DMS153 treated with DMSO at 0.1 percent for 48 hours (cell line): ENCODE data around the gene ERVH48-1.
"Not testable (repeated sequence)": the region's sequence is repeated elsewhere in the genome, so short reads cannot be mapped to it uniquely, and the experiment has no call there.

Source experiments
- DNase-seq: peaks from one replicate; lab custom pipeline; 2025; ENCODE audit not compliant: unreplicated experiment; lab: John Stamatoyannopoulos, UW

Gene ERVH48-1

GRCh38 chr21:42908484-42908883, 16.9 kb downstream of the ERVH48-1 start:
- DNase-seq, result not testable (repeated sequence)

- no peak for DNase-seq
Observed at GRCh38 chr21:42906233-42906632, 19.2 kb downstream of the ERVH48-1 start.

GRCh38 chr21:42905195-42905594, 20.2 kb downstream of the ERVH48-1 start:
- no peak for DNase-seq

GRCh38 chr21:42903817-42904216, 21.6 kb downstream of the ERVH48-1 start:
- DNase-seq, result no peak

- no peak for DNase-seq
Observed at GRCh38 chr21:42900446-42900845, 25.0 kb downstream of the ERVH48-1 start.

- peak; percentile 97 for DNase-seq
Observed at GRCh38 chr21:42892931-42893755, 32.3 kb downstream of the ERVH48-1 start, which contains the start of gene NDUFV3. Gene NDUFV3 (plus strand): TSS chr21:42893309. CDS start chr21:42893334, 25 bp downstream.

GRCh38 chr21:42892582-42892930, 32.9 kb downstream of the ERVH48-1 start:
- DNase-seq, result peak; percentile 84

GRCh38 chr21:42887326-42887725, 38.1 kb downstream of the ERVH48-1 start:
- DNase-seq, result no peak

- DNase-seq, result no peak
Observed at GRCh38 chr21:42883921-42884320, 41.5 kb downstream of the ERVH48-1 start.

- DNase-seq, result no peak
Observed at GRCh38 chr21:42880352-42880751, 45.1 kb downstream of the ERVH48-1 start.

GRCh38 chr21:42878993-42879787, 46.2 kb downstream of the ERVH48-1 start, which contains the start of gene WDR4:
Gene WDR4 (minus strand): TSS chr21:42879539. CDS start chr21:42879495, 44 bp downstream.
- DNase-seq, result peak; percentile 82

GRCh38 chr21:42878678-42878992, 46.8 kb downstream of the ERVH48-1 start:
- no peak for DNase-seq

GRCh38 chr21:42875811-42876210, 49.6 kb downstream of the ERVH48-1 start:
- DNase-seq, result not testable (repeated sequence)

- no peak for DNase-seq
Observed at GRCh38 chr21:42873096-42873495, 52.3 kb downstream of the ERVH48-1 start.

GRCh38 chr21:42868196-42868595, 57.2 kb downstream of the ERVH48-1 start:
- no peak for DNase-seq
